NCI-H2107 treated with DMSO at 0.1 percent for 48 hours (cell line): ENCODE data around the gene PPOX.
A peak's percentile ranks its signal among the peaks of the same experiment; 100 is the strongest.

ENCODE experiments used
- DNase-seq: peaks from one replicate; lab custom pipeline; 2025; ENCODE audit not compliant: unreplicated experiment; lab: John Stamatoyannopoulos, UW

PPOX gene

DNA sequence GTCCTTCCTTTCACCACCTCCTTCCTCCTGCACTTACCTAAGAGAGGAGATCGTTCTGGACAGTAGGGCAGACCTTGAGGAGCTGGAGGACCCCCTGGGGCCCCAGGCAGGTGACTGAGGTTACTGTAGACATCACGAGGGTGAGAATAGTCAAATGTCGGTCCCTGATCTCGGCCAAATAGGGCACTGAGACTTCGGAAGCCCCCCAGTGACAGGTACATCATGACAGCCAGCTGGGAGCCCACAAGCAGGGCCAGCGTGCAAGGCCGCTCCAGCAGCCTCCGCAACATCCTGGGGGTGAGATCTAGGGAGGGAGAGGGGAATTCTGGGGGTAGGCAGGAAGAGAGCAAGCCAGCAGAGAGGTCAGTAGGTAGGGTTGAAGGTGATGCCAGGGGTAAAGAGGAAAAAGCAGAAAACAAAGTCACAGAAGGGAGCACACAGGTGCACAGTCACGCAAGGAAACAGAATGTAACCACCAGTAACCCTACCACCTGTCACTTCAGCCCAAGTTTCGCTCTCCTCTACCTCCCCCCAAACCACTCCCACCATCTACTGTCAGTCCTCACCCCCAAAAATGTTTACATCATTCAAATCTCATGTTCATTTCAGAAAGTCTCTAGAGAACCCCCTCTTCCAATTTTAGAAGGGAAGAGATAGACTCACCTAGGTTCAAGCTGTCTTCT, 9.7 kb downstream of the PPOX start:
- no peak for DNase-seq

DNA sequence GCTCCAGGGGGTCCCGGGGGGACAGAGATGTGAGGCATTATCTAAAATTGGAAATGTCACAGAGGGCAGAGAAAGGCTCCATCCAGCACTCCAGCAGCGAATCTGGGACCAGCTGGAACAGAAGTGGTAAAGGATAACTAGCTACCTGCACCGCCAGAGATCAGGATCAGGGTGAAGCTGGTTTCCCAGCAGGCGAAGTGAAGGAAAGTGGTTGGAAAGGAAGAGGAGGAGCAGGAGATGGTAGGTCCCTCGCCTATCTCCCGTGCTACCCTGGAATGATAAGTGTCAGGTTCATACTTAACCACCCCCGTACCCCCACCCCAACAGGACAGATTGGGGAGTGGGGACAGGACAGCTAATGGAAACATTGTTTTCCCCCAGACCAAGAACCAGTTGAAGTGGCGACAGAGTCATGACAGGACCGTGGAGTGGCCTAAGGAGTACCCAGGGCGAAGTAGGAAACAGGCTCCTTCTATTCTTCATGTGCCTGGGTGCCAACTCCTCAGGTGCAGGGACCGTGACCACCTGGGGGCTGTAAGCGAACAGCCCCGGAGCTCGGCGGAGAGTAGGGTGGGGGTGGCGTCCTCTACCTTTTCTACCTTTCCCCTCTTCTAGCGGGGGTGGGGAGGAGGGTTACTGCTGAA, 10.4 kb downstream of the PPOX start:
- no peak for DNase-seq

DNA sequence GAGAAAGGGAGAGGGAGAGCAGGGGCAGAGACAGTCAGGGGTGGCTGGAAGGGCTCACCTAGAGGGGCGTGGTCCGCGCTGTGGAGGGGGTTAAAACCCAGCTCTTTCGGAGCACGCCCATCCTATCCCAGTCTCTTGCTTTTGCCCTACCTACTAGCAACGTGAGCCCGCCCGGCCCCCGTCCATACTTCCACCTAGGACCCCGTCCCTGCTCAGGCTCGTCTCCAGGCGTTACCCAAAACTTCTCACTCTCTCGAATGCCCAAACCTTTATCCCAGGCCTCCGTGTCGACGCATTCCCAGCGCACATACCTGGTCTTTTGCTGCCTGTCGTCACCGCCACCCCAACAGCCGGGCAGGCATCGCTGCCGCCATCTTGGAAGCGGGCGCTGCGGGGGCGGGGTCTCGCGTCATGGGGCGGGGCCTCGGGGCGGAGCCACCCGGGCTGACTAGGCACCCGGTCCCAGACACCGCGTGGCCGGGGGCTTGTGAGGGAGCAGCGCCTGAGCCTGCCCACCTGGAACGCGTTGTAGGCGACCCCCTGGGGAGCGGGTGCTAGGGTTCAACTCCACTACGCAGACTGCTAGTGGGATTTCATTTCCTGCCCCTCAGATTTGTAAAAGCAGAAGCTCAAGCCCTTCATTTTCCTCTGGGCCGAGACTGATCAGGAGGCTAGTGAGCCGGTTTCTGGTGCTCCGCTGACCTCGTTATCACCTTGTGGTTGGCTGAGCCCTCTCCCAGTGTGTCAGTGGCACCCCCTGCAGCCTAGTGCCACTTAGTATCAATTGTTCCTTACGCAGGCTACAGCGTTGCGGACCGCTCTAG, 11.1 kb downstream of the PPOX start, which contains the start of gene B4GALT3:
TSS of gene B4GALT3 (minus strand) at position 396 of the 824 bp plus-strand sequence. CDS start 1,447 bp downstream, outside the sequence.
- DNase-seq = peak; percentile 85

DNA sequence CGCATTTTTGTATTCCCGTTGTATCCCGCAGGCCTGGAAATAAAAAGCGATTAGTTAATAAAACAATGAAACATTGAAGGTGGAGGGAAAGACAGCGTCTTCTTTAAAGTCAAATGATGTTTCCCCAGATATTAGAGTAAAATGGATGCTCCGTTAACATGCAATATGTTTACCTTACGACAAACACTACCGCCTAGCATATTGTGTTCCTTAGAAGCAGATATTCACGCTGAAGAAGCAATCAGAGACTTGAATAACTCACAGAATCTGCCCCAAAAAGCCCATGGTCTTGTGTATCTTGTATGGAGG, 11.7 kb downstream of the PPOX start:
- no peak for DNase-seq

DNA sequence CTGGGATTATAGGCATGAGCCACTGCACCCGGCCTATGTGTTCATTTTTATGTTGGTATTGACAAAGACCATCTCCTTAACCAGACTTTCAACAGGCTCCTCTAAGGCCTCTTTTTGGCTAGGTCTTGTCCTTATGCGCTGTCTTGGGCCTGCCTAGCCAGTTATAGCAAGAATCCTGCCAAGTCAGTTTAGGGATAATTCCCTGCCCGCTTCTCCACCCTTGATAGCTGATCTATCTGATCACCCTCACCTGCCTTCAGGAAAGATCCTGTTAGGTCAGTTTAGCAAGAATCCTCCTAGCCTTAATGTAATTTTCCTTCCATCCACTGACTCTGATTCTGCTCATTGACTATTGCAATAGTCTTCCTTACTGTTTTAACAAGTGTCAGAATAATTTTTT, 13.5 kb downstream of the PPOX start:
- no peak for DNase-seq

DNA sequence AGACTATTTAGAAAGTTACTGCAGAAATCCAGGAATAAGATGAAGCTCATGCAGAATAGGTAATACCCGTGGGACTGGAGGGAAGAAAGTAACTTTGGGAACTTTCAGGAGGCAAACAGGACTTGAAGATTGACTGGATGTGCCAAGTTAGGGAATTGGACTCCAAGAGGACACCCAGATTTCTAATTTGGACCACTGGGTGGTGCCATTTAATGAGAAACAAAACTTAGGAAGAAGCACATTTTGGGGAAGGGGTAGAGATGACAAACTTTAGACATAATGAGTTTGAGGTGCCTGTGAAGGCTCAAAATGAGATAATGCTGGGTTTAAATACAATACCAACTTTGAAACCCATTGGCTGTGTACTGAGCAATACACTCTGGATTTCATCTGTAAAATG, 14.4 kb downstream of the PPOX start:
- DNase-seq = no peak

DNA sequence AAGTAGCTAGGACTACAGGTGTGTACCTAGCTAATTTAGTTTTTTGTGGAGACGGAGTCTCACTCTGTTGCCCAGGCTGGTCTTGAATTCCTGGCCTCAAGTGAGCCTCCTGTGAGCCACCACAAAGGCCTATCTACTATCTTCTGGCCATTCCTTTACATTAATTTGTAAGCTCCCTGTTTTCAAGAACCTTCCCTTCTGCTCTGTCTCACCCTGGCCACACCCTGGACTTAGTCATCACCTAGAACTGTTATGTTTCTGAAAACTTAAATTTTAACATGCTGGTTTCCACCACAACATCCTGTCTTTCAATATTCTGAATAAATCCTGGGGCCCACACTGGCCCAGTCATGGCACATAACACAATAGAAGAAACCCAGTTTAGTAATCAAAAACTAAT, 16.0 kb downstream of the PPOX start:
- no peak for DNase-seq

DNA sequence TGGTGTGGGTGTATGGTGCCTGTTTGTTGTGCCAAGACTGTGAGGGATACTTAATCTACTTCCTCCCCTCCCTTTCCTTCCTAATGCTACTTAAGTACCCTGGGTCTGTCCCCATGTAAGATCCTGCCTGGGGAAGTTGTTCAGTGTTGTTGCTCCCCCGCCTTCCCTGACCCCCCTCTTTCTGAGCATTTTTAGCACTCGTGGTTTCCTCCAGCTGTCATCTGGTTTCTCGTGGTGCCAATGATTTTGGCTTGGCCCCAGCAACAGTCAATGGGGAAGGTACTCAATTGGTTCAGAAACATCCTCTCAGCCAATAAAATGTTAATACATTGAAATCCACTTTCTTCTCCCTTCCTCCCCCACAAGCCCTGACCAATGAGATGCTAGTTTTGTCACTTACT, 19.1 kb downstream of the PPOX start:
- DNase-seq = peak; percentile 69

DNA sequence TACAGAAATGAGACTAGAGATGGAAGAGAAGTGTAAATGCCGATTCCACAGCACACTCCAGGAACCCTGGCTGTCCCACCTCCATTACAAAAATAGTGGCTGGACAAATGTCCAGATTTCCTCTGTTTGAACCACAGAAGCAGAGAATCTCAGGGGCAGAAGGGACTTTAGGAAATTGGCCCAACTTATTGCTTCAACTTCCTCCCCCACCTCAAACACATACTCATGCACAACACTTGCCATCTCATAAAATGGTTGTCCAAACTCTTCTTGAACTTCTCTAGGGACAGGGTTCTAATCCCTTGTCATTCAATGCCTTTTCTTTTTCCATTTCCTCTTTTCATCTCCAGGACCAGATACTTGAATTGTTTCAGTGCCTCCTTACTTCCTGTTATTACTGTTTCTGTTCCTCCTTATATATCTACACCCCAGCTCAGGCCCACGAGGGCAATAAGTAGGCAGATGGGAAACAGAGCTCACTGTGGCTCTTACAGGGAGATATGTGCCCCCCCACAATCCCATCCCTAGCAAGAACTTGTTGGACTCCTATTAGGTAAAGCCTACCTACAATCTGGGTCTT, 19.6 kb downstream of the PPOX start:
- no peak for DNase-seq

DNA sequence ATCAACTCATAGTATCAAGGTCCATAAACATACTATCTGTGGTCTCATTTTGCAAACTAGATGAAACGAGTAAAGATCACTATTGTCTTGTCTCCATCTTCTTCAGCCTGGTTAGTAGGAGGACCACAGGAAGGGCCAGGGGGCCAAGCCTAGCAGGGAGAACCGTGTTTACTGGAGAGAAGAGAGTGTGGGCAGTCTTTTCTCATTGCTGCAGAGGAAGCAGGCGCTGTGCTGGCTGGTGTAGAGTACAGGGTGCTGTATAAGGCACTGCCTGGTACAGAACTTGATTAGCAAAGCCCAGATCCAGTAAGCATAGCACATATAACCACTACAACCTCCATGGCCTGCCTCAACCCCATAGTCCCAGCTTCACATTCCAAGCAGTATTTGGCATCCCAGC, 21.1 kb downstream of the PPOX start:
- no peak for DNase-seq

DNA sequence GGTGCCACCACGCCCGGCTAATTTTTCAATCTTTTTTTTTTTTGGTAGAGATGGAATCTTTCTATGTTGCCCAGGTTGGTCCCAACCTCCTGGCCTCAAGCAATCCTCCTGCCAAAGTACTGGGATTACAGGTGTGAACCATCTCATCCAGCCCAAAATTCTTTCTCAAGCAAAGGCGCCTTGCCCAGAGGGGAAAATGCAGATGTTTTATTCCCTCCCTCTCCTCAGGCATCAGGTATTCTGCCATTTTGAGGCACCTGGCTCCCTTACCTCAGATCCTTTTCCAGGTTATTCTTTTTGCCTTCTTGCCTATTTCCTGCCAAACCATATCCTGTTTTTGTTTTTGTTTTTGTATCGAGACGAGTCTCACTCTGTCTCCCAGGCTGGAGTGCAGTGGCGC, 22.2 kb downstream of the PPOX start:
- DNase-seq = no peak

DNA sequence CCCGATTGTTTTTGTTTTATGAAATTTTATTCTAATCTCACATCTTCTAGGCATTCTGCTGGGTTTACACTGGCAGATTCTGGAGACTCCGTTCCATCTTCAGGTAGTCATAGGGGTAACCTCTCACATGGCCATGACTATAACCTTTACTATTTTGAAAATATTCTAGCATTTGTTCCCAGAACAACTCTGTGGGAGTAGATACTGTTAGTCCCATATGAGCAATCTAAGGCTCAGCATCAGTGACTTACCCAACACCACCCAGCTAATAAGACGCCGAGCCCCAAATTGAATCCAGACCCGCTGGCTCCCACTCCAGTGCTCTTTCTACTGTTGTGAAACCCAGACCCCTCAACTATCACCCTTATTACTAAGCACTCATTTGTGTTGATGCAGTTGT, 22.8 kb downstream of the PPOX start:
- DNase-seq = no peak

DNA sequence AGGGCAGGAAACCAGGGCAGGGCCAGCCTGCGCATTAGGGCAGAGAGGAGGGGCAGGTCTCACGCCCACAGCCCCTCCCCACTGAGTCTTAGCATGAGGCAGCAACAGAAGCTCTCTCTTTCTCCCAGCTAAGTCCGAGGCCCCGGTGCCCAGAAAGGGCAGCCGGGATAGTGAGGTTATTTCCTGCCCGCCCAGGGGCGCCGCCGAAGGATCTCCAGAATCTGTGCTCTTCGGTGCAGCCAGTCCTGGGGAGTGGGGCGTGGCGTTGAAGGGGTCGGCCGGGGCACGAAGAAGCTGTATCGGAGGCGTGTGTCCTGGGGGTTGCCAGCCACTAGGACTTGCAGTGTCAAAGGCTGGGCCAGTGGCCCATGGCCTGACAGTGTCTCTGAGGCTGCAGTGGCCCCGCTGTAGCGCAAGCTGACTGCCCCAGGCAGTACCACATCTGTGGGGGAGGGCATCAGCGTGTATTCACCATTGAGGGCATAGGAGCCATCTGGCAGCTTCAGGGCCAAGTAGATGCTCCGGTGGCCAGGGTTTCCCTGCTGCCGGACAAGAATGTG, 24.8 kb downstream of the PPOX start:
- DNase-seq = no peak

DNA sequence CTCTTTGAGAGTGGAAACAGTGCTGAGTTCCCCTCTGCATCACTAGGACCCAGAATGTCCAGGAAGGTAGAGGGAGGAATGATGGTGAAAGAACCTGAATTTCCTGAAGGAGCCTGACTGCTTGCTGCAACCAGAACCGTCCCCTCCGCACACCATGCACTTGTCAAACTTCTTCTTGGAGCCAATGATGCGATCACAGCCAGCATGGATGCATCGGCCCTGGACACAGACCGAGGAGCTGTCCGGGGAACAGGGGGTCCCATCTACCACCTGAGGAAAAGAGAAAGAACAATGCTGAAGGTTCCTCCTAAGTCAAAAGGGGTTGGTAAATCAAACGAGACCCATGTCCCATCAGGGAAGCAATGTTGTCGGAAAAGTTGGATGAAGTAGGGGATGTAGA, 25.7 kb downstream of the PPOX start:
- DNase-seq = no peak

DNA sequence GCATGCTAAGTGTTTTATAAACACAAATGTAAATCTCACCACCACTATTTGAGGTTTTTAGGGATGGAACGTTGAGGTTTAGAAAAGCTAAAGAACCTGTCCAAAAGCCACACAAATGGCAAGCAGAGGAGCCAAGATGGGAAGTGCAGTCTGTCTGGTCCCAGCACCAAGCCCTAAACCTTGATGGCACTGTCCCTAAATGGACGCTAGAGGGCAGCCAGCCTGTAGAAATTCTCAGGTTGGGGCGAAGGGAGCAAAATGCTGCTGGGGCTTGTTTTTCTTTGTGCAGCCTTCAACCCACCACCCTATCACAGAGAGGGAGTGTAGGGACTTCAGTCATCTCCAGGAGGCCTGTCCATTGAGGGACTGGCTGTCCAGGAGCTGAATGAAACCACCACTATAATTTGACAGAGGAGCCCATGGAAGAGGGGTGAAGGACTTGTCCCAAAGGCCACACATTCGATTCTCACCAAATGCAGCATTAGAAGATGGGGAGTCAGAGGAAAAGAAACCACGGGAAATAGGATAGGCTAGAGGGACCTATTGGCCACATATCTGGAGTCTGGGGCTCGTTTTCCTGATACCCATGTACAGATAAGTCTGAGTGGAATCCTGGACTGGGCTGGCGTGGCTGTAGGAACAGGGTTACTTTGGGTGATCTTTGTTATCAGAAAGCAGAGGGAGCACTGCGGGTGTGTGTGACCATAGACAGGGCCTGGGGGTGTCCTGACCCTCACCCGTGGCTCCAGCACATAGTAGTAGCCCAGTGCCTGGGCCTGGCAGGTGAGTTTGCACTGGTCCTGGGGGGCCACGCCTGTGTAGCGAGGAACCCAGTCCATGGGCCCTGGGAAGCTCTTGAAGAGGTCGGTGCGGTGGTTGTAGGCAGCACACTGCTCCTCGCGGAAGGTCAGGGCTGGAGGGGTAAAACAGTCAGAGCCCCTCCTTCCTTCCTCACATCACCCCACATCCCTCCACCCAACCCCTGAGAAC, 26.5 kb downstream of the PPOX start:
- DNase-seq = peak; percentile 77

DNA sequence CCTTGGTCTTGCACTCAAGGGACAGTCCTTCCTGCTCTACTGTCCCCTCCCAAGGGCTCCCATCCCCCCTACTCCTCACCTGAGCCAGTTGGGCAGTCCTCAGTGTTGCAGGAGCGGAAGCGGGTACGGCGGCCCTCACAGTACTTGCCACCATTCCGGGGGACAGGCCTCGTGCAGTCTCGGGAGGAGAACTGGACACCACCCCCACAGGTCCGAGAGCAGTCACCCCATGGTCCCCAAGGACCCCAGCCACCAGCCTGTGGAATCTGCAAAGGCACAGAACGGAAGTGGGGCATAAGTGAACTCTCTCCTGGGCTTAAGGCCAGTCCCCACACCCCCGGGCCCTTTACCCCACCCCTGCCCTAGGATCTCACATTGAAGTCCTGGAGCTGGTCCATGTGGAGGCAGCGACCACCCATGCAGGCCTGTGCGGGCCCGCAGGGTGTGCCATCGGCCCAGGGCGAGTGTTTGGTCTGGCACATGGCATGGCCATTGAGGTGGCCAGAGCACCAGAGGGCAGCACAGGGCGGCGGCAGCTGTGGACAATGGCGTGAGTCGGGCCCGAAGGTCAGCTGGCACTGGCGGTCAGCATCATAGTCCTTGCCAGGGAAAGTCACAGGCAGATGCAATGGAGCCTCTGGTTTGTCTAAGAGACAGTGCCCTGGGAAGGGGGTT, 27.5 kb downstream of the PPOX start:
- no peak for DNase-seq

DNA sequence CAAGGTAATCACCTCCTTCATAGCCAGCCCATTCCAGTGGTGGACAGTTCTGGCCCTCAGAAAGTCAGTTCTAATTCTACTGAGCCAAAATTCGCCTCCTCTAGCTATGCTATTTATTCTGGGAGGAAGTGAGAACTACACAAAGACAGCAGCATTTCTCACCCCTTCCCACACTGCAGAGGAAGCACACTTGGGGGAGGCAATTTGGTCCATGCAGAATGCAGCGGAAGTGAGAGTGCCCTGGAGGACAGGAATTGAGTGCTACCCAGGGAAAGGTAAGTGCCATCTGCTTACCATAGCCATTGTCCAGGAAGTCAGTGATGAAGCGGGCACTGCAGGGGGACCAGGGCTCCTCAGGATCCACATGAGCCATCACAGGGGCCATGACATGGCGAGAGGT, 28.9 kb downstream of the PPOX start:
- no peak for DNase-seq

DNA sequence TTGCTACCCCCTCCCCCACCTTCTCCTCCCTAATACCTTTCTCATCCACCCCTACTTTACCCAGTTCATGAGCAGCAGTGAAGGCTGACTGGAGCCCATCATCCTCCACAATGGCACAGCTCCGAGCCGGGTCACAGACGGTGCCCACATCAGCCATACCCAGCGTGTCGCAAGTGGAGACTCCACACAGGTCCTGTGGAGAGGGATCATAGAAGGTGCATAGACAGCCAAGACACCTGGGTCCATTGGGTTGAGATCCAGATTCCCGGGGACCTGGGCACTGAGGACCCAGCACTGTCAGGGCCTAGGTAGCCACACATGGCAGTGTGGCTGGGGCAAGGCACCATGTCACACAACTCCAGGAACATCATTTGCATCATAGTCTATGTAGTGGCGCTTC, 29.9 kb downstream of the PPOX start:
- DNase-seq = no peak

DNA sequence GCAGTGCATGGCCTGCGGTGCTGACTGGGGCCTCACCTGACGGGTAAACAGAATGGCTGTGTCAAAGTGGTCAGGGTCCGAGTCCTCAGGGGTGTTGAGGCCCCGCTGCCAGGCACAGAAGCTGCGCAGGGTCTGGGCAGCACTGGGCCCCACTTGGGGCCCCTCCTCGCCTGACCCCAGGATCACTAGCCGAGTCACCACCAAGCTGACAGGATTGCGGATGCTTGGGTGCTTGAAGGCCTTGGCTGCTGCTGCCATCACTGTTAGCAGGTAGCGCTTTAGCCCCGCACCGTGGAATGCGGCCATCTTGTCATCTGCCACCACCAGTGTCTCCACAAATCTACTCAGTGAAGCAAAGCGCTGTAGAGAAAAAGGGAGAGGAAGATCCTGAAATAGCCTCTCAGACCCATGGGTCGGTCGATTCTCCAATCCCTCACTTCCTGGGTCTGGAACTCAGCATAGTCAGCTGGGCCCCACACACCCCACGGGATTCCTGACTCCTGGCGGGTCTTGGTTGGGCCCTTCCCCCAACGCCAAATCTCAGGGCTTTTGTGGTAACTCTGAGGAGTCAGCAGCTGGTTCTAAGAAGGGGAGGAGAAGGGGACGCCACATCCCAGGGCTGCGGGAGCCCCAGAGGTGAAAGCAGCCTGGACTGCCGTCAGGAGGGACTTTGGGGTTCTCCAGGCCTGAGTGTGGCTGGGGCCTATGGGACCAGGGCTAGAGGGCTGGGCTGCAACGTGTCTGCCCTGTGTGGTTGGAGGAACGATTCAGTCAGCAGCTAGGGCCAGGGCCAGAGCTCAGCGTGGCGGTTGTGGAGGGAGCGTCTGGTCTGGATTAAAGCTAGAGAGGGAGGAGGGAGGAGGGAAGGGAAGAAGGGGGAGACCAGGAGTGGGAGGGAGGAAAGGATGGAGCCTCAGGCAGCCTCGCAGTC, 30.6 kb downstream of the PPOX start:
- no peak for DNase-seq
